ENCODE measurements around the gene MYCL. TPM values are rescaled to one million over a fixed set of nuclear protein-coding genes. Genes with fewer than 3 reads are reported as not detected.

Gene MYCL
- total and polyA plus RNA-seq, 2 of the 13 experiments (the other 11 are each of a cell fraction or from before 2014, with no cell fraction given): 0.31 to 1.7 TPM

- no peak for TF ChIP-seq THAP7 (CRISPR knock-in tag; IDR thresholded peaks at IDR 0.05)
- TF ChIP-seq ZNF343 (CRISPR knock-in tag; IDR thresholded peaks at IDR 0.05): no peak
- TF ChIP-seq ZNF383 (CRISPR knock-in tag; IDR thresholded peaks at IDR 0.05; ENCODE audit: borderline replicate concordance): no peak
- no peak for TF ChIP-seq CERS6 (CRISPR knock-in tag; IDR thresholded peaks at IDR 0.05)
- TF ChIP-seq RFX5 (IDR thresholded peaks at IDR 0.05; ENCODE audit: low read depth, low read length): no peak
- 0 out of 2 replicates have a peak, but pooled peaks have one; percentile 34 for TF ChIP-seq RNF2 (conservative IDR thresholded peaks at IDR 0.05; ENCODE audit: low read depth)
- no peak for TF ChIP-seq ZNF644 (CRISPR knock-in tag; IDR thresholded peaks at IDR 0.05; ENCODE audit: low read depth)
- no peak for TF ChIP-seq ZNF414 (CRISPR knock-in tag; IDR thresholded peaks at IDR 0.05)
- peak; percentile 34; the same call in 1 of the 2 replicates for TF ChIP-seq ZMYM4 (CRISPR knock-in tag; IDR thresholded peaks at IDR 0.05)
- no peak for TF ChIP-seq SETDB1 (CRISPR knock-in tag; IDR thresholded peaks at IDR 0.05; ENCODE audit: borderline replicate concordance)
- TF ChIP-seq ZNF326 (CRISPR knock-in tag; IDR thresholded peaks at IDR 0.05; ENCODE audit: borderline replicate concordance): no peak
- TF ChIP-seq NR1H2 (CRISPR knock-in tag; IDR thresholded peaks at IDR 0.05; ENCODE audit: borderline replicate concordance, low read depth): no peak
- no peak for TF ChIP-seq ZNF879 (CRISPR knock-in tag; IDR thresholded peaks at IDR 0.05)
- TF ChIP-seq TOPORS (CRISPR knock-in tag; IDR thresholded peaks at IDR 0.05): no peak
- TF ChIP-seq ZNF784 (CRISPR knock-in tag; IDR thresholded peaks at IDR 0.05; ENCODE audit: borderline replicate concordance): no peak
- no peak for TF ChIP-seq ARHGAP35 (CRISPR knock-in tag; IDR thresholded peaks at IDR 0.05; ENCODE audit: borderline replicate concordance)
- TF ChIP-seq ZNF75D (CRISPR knock-in tag; IDR thresholded peaks at IDR 0.05; ENCODE audit: borderline replicate concordance): no peak
- no peak for TF ChIP-seq UBTF (CRISPR knock-in tag; IDR thresholded peaks at IDR 0.05)
- TF ChIP-seq SP1 (IDR thresholded peaks at IDR 0.05): no peak
- TF ChIP-seq SP1 (CRISPR knock-in tag; IDR thresholded peaks at IDR 0.05): no peak
- peak; percentile 95 for TF ChIP-seq PBX2 (CRISPR knock-in tag; IDR thresholded peaks at IDR 0.05)
- no peak for TF ChIP-seq HNRNPL (IDR thresholded peaks at IDR 0.05; ENCODE audit: low read depth, low read length)
- no peak for TF ChIP-seq RAD51 (IDR thresholded peaks at IDR 0.05; ENCODE audit: borderline replicate concordance)
- peak; percentile 58; the same call in 1 of the 2 replicates for TF ChIP-seq YEATS4 (CRISPR knock-in tag; IDR thresholded peaks at IDR 0.05; ENCODE audit: borderline replicate concordance)
Measured at GRCh38 chr1:39898648-39899603, 2.8 kb downstream of the MYCL start (continued).
